IgD-negative memory B cell (primary cell): ENCODE results near the gene METTL23. TPM values are rescaled to one million over a fixed set of nuclear protein-coding genes. Genes with fewer than 3 reads are reported as not detected.
"Not testable (repeated sequence)": the region's sequence is repeated elsewhere in the genome, so short reads cannot be mapped to it uniquely, and the experiment has no call there.

ENCODE experiments used
- H3K27ac Mint-ChIP-seq, 3 donors: one replicate each; pipeline ENCODE4 v1.8.0; 2020 to 2022; ENCODE audit warnings: mild to moderate bottlenecking in 3 of 3, mixed read lengths in 3 of 3, moderate library complexity in 1 of 3
- H3K27me3 Mint-ChIP-seq: one replicate; pipeline ENCODE4 v1.8.0; 2021; ENCODE audit warnings: mixed read lengths
- H3K36me3 Mint-ChIP-seq: one replicate; pipeline ENCODE4 v1.8.0; 2020; ENCODE audit warnings: mild to moderate bottlenecking, mixed read lengths
- H3K4me1 Mint-ChIP-seq, 3 donors: one replicate each; pipeline ENCODE4 v1.8.0; 2020 to 2022; ENCODE audit warnings: mixed read lengths in 3 of 3, mild to moderate bottlenecking in 1 of 3
- H3K4me3 Mint-ChIP-seq, 4 donors: one replicate each; pipeline ENCODE4 v1.8.0; 2020 to 2022; ENCODE audit warnings: mild to moderate bottlenecking in 4 of 4, mixed read lengths in 4 of 4, moderate library complexity in 3 of 4
- H3K9me3 Mint-ChIP-seq, 3 donors: one replicate each; pipeline ENCODE4 v1.8.0; 2020 to 2021; ENCODE audit warnings: mixed read lengths in 3 of 3, mild to moderate bottlenecking in 1 of 3
- polyA plus RNA-seq: library from polyadenylated mRNA; unstranded; fragments of 300-500 nt; fragmentation: Illumina TruSeq; gene quantifications from one replicate; pipeline ENCODE4 v1.2.3, GENCODE V29; 2021

Gene METTL23
- polyA plus RNA-seq, 1 donor from 2014 or later, result 121 TPM

DNA sequence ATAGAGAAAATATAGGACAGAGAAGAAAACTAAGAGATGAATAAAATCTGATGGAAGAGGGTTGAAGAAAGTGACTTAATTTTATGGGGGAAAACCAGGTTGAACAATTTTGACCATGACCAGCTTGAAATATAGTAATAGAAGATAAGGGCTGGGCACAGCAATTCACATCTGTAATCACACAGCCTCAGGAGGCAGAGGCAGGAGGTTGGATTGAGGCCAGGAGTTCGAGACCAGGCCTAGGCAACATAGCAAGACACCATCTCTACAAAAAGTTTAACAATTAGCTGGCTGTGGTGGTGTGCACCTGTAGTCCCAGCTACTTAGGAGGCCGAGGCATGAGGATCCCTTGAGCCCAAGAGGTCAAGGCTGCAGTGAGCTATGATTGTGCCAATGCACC, 24.6 kb upstream of the METTL23 start:
- no peaks in the 10 kb centered on the region for H3K27me3 Mint-ChIP-seq
- H3K4me3 Mint-ChIP-seq, result no peak overlapping the region
- H3K36me3 Mint-ChIP-seq, result no peaks in the 10 kb centered on the region
- H3K9me3 Mint-ChIP-seq, result no peaks in the 10 kb centered on the region
- H3K4me1 Mint-ChIP-seq, result peaks cover 0 to 5% (median 2%) of the 10 kb centered on the region in 3 donors
- H3K27ac Mint-ChIP-seq, result no peak overlapping the region

DNA sequence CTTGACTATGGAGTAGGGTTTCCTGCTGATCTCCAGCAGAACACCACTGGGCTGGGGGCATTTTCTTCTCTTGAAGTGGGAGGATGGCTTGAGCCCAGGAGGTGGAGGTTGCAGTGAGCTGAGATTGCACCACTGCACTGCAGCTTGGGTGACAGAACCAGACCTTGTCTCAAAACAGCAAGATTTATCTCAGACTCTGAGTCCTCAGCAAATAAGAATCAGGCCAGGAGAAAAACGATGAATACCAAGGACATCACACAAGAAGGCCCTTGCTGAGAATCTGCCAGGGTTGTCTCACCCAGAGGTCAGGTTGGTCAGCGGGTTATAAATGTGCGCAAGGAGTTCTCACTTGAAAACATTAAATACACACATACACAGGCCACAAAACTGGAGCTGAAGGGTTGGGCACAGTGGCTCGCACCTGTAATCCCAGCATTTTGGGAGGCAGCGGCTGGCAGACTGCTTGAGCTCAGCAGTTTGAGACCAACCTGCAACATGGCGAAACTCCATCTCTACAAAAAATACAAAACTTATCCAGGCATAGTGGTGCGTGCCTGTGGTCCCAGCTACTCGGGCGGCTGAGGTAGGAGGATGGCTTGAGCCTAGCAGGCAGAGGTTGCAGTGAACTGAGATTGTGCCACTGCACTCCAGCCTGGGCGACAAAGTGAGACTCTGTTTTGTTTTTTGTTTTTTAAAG, 23.6 kb upstream of the METTL23 start:
- Mint-ChIP-seq H3K27me3 (no peaks in the 10 kb centered on the region), H3K36me3 (no peaks in the 10 kb centered on the region), H3K27ac (peak overlapping the region in 1 of 3 donors; percentile 53), H3K9me3 (no peaks in the 10 kb centered on the region), H3K4me1 (peaks cover 0 to 2% (median 0%) of the 10 kb centered on the region in 3 donors), H3K4me3 (no peak overlapping the region)

GRCh38 chr17:76704805-76705204, 21.8 kb upstream of the METTL23 start:
- H3K4me1 Mint-ChIP-seq, result peaks cover 0 to 4% (median 0%) of the 10 kb centered on the region in 3 donors
- no peak overlapping the region for H3K4me3 Mint-ChIP-seq
- no peak overlapping the region for H3K27ac Mint-ChIP-seq
- H3K36me3 Mint-ChIP-seq, result no peaks in the 10 kb centered on the region
- no peaks in the 10 kb centered on the region for H3K27me3 Mint-ChIP-seq
- no peaks in the 10 kb centered on the region for H3K9me3 Mint-ChIP-seq

DNA sequence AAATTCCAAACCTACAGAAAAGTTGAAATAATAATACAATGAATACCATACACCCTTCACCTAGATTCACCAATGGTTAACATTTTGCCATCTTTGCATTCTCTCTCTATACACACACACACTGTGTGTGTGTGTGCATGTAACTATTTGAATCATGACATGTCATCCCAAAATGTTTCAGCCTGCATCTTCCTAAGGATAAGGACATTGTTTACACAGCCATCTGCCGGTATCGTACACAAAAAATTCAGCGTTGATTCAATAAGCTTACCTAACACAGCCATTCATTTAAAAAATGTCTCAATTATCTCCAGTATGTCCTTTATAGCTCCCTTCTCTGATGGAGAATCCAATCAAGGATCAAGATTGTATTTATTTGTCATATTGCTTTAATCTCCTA, 19.8 kb upstream of the METTL23 start:
- no peak overlapping the region for H3K4me3 Mint-ChIP-seq
- H3K27ac Mint-ChIP-seq, result no peak overlapping the region

DNA sequence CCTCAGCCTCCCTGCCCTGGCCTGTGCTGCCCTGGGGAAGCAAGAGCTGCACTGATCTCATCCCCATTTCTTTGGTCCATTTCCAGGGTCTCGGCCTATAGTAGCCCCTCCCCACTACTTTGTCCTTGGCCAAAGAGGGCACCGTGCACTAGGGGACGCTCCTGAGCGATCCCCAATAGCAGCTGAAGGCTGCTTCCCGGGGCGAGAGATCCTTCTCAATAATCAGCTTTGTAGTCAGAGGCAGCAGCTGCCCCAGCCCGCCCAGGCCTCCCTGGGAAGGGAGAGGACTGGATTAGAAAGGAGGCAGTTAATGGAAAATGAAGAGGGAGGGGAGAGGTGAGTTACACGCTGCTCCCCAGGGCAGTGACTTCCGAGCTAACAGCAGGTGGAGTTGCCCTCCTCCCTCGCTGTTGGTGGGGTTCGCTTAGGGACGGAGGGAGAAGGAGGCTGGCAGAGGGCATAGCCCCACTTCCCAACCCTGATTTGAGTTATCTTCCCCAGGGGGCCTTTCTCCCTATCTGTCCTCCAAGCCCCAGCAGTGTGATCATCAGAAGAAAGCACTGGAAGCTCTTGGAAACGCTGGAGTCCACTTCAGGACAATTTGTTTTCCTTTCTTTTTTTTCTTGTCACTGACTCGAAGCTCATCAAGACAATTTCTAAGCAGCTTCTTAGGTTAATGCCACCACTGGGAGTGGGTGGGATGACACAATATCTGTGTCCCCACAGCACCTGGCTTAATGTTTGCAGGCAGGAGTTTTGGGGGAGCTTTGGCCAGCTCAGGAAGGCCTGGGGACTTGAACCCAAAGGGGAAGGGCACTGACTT, 18.4 kb upstream of the METTL23 start:
- Mint-ChIP-seq H3K4me3 (peak overlapping the region in 2 of 4 donors; percentile 24 to 74), H3K27me3 (no peaks in the 10 kb centered on the region), H3K27ac (no peak overlapping the region), H3K36me3 (no peaks in the 10 kb centered on the region), H3K4me1 (peaks cover 2 to 8% (median 3%) of the 10 kb centered on the region in 3 donors), H3K9me3 (no peaks in the 10 kb centered on the region)

More for the DNA sequence above, 19.8 kb upstream of the METTL23 start:
- no peaks in the 10 kb centered on the region for H3K36me3 Mint-ChIP-seq
- no peaks in the 10 kb centered on the region for H3K27me3 Mint-ChIP-seq
- no peaks in the 10 kb centered on the region for H3K9me3 Mint-ChIP-seq
- peaks cover 2 to 8% (median 3%) of the 10 kb centered on the region in 3 donors for H3K4me1 Mint-ChIP-seq

GRCh38 chr17:76709077-76709950, 17.3 kb upstream of the METTL23 start:
- no peaks in the 10 kb centered on the region for H3K9me3 Mint-ChIP-seq
- H3K4me1 Mint-ChIP-seq, result peaks cover 3 to 8% (median 4%) of the 10 kb centered on the region in 3 donors
- H3K27me3 Mint-ChIP-seq, result no peaks in the 10 kb centered on the region
- H3K27ac Mint-ChIP-seq, result no peak overlapping the region
- H3K4me3 Mint-ChIP-seq, result peak overlapping the region; percentile 65 to 84 (median 70)
- H3K36me3 Mint-ChIP-seq, result no peaks in the 10 kb centered on the region

- not testable (repeated sequence) for H3K36me3 Mint-ChIP-seq, H3K27me3 Mint-ChIP-seq, H3K9me3 Mint-ChIP-seq, H3K27ac Mint-ChIP-seq
- H3K4me1 Mint-ChIP-seq, result peaks cover 8 to 13% (median 9%) of the 10 kb centered on the region in 3 donors
- H3K4me3 Mint-ChIP-seq, result peak overlapping the region; percentile 65 to 84 (median 70)
Measured at GRCh38 chr17:76709951-76710862, 16.4 kb upstream of the METTL23 start.

DNA sequence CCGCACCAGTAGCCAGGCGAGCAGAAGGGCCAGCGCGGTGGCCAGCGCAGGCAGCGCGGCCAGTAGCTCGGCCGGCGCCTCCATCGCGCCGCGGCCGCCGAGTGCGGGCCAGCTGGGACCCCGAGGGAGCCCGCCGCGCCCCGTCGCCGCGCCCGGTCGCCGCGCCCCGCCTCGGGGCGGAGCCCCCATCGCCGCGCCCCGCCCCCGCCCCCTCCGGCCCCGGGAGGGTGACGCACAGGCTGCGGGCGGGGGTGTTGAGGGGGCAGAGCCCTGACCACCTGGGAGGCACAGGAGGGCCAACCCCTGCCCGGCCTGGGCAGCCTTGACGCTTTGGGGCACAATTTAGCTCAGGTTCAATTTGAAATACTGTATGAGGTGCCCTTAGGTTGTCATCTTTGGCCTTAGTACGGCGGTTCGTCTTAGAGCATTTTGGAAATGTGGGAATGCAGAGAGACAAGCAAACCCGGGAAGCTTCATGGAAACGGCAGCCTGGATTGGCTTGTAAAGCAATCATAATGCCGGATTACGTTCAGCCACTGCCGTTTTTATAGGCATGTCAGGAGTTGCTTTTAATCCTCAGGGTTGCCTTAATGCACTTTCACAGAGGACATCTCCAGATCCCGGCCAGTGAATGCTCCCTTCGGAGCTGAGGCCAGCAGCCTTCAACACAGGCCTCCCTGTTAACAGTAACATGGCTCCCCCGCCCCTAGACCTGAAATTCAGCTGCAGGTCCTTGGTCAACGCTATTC, 15.6 kb upstream of the METTL23 start, which contains the start of gene MXRA7:
TSS of gene MXRA7 (minus strand) at position 103 of the 749 bp plus-strand sequence. CDS start at position 84, 19 bp downstream.
- peak within 1 kb of the TSS; percentile 76 to 91 (median 85) for H3K4me3 Mint-ChIP-seq
- H3K27ac Mint-ChIP-seq, result peak within 1 kb of the TSS in 1 of 3 donors; percentile 73
- H3K36me3 Mint-ChIP-seq, result no peaks in the 10 kb centered on the region
- no peaks in the 10 kb centered on the region for H3K27me3 Mint-ChIP-seq
- no peaks in the 10 kb centered on the region for H3K9me3 Mint-ChIP-seq
- H3K4me1 Mint-ChIP-seq, result peaks cover 15 to 21% (median 18%) of the 10 kb centered on the region in 3 donors

DNA sequence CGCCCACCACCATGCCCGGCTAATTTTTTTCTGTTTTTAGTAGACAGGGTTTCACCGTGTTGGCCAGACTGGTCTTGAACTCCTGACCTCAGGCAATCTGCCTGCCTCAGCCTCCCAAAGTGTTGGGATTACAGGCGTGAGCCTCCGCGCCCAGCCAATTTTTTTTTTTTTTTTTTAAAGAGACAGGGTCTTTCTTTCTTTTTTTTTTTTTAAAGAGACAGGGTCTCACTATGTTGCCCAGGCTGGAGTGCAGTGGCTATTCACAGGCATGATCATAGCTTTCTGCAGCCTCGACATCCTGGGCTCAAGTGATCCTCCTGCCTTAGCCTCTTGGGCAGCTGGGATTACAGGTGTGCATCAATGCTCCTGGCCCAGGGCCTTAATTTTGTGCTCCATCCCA, 14.3 kb upstream of the METTL23 start:
- Mint-ChIP-seq H3K4me1 (peaks cover 21 to 25% (median 23%) of the 10 kb centered on the region in 3 donors), H3K4me3 (peak overlapping the region in 2 of 4 donors; percentile 28 to 58)
- H3K27me3 Mint-ChIP-seq, H3K27ac Mint-ChIP-seq, H3K36me3 Mint-ChIP-seq, H3K9me3 Mint-ChIP-seq: not testable (repeated sequence)

- H3K36me3 Mint-ChIP-seq, result peaks cover 2% of the 10 kb centered on the region
- no peaks in the 10 kb centered on the region for H3K9me3 Mint-ChIP-seq
- H3K4me1 Mint-ChIP-seq, result peaks cover 21 to 25% (median 25%) of the 10 kb centered on the region in 3 donors
- H3K4me3 Mint-ChIP-seq, result peak overlapping the region in 1 of 4 donors; percentile 3
- H3K27me3 Mint-ChIP-seq, result no peaks in the 10 kb centered on the region
- H3K27ac Mint-ChIP-seq, result no peak overlapping the region
Measured at GRCh38 chr17:76713765-76714164, 12.9 kb upstream of the METTL23 start.

- Mint-ChIP-seq H3K9me3 (no peaks in the 10 kb centered on the region), H3K27me3 (no peaks in the 10 kb centered on the region), H3K4me1 (peaks cover 21 to 27% (median 25%) of the 10 kb centered on the region in 3 donors), H3K4me3 (peak overlapping the region in 1 of 4 donors; percentile 75), H3K36me3 (peaks cover 2% of the 10 kb centered on the region), H3K27ac (no peak overlapping the region)
Measured at GRCh38 chr17:76714336-76714735, 12.3 kb upstream of the METTL23 start.

DNA sequence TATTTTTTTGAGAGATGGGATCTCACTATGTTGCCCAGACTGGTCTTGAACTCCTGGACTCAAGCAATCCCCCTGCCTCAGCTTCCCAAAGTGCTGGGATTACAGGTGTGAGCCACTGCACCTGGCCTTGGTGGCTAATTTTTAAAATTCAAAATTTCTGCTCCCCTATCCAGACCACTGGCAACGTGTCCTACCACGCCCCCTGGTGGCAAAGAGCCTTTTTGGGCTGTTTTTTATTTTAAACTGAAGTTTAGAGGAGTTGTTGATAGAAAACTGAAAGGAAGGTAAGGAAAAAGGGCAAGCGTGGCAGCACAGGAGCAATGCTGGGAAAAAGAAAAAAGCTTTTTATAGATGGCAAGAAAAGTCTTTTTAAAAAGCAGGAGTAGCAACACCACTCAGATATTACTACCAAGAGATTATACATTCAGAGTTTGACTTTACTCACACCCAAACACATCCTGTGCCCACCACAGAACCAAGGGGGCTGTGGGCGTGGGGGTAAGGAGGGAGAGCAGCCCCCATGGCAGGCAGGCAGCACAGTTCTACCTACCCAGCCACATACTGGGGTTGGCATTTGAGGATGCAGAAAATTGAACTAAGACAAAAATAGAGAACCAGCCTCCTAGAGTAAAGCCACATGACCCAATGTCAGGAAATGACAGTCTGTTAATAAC, 11.7 kb upstream of the METTL23 start:
- H3K27ac Mint-ChIP-seq, result peak overlapping the region; percentile 50 to 93 (median 77)
- peak overlapping the region in 3 of 4 donors; percentile 61 to 90 (median 75) for H3K4me3 Mint-ChIP-seq
- no peaks in the 10 kb centered on the region for H3K9me3 Mint-ChIP-seq
- H3K36me3 Mint-ChIP-seq, result peaks cover 2% of the 10 kb centered on the region
- no peaks in the 10 kb centered on the region for H3K27me3 Mint-ChIP-seq
- peaks cover 21 to 27% (median 22%) of the 10 kb centered on the region in 3 donors for H3K4me1 Mint-ChIP-seq

GRCh38 chr17:76715496-76715830, 11.2 kb upstream of the METTL23 start:
- no peaks in the 10 kb centered on the region for H3K9me3 Mint-ChIP-seq
- peaks cover 21 to 27% (median 21%) of the 10 kb centered on the region in 3 donors for H3K4me1 Mint-ChIP-seq
- H3K27me3 Mint-ChIP-seq, result no peaks in the 10 kb centered on the region
- H3K27ac Mint-ChIP-seq, result peak overlapping the region; percentile 77 to 93 (median 92)
- peaks cover 2% of the 10 kb centered on the region for H3K36me3 Mint-ChIP-seq
- H3K4me3 Mint-ChIP-seq, result peak overlapping the region in 2 of 4 donors; percentile 61 to 75
